ENCODE data around the gene GRXCR2.

DNA sequence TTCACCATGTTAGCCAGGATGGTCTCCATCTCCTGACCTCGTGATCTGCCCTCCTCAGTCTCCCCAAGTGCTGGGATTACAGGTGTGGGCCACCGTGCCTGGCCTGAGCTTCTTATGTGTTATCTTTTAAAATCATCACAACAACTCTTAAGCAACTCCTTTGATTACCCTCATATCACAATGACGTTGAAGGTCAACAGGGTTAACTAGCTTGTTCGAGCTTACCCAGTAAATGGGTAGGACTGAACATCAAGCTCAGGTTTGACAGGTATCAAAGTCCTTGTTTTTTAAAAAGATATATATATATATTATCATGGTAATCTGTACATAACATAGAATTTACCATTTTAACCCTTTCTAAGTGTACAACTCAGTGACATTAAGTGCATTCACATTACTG is 3.1 kb downstream of the GRXCR2 start:
- TF ChIP-seq, protein P1, sequence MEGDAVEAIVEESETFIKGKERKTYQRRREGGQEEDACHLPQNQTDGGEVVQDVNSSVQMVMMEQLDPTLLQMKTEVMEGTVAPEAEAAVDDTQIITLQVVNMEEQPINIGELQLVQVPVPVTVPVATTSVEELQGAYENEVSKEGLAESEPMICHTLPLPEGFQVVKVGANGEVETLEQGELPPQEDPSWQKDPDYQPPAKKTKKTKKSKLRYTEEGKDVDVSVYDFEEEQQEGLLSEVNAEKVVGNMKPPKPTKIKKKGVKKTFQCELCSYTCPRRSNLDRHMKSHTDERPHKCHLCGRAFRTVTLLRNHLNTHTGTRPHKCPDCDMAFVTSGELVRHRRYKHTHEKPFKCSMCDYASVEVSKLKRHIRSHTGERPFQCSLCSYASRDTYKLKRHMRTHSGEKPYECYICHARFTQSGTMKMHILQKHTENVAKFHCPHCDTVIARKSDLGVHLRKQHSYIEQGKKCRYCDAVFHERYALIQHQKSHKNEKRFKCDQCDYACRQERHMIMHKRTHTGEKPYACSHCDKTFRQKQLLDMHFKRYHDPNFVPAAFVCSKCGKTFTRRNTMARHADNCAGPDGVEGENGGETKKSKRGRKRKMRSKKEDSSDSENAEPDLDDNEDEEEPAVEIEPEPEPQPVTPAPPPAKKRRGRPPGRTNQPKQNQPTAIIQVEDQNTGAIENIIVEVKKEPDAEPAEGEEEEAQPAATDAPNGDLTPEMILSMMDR (IDR thresholded peaks at IDR 0.05): no peak
- TF ChIP-seq POLR2AphosphoS5 (IDR thresholded peaks at IDR 0.05): no peak

Data from prostate gland (tissue), 2 donors.